Stimulated activated CD4-positive, alpha-beta T cell treated with anti-CD3 and anti-CD28 coated beads, Interleukin-2, amount 100 ng/mL, for 24 hours (primary cell): ENCODE data around the gene PCTP.
A peak's percentile ranks its signal among the peaks of the same experiment; 100 is the strongest.

Source experiments
- DNase-seq, 2 donors: peaks; one replicate each; pipeline ENCODE4 v3.0.0-alpha.2; 2020

The PCTP gene

GRCh38 chr17:55727920-55728319, 22.9 kb upstream of the PCTP start:
- DNase-seq: no peak

- DNase-seq: no peak
These were observed 22.5 kb upstream of the PCTP start for GRCh38 chr17:55728361-55728760.

DNA sequence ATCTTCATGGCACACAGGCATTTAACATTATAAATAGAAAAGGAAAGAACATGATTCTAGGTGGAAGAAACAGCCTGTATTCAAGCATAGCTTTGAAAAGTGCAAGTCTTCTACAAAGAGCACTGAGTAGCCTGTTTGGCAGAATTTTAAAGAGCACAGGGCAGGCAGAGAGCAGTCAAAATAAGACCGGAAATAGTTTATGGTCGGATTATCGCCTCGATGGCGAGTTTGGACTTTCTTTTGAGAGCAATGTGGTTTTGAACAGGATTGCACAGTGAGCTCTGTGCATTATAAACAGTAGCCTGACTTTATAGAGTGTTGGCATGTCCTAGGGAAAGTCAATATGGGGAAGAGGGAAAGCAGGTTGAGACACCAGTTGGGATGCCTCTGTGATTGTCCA, 22.0 kb upstream of the PCTP start:
- DNase-seq: no peak

DNA sequence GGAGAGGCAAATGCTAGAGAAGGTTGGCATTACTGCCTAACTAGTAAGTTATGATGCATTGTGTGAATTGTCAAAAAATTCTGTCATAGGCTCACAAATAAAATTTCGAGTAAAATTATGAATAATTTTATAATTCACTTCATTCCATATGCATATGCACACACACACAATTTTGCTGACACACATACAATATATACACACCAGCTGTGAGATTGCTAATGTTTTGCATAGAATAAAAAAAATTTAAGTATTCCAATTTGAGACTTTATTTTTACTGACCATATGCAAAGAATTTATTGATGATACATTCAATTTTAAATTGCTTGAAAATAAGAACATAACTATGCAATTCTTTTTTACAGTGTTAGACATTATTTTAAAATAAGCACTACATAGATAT, 21.4 kb upstream of the PCTP start:
- DNase-seq: no peak

- no peak for DNase-seq
These were observed 20.5 kb upstream of the PCTP start for GRCh38 chr17:55730380-55730779.

DNA sequence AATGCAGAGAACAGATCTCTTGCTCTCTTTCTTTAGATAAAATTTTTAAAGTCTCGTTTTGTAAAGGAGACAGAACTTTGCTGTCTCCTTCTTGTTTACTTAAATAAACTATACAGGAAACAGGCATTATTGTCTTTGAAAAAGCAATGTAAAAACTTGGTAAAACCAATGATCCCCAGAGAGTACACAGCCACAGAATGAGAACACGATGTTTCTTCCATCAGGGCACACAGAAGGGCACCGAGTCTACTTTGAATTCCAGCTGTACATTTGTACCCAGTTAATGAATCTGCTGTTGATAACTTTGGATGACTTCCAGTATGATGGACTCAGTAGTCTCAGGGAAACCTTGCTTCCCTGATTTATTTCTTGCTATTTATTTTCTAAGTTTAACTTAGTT, 20.0 kb upstream of the PCTP start:
- no peak for DNase-seq

GRCh38 chr17:55731586-55732250, 19.1 kb upstream of the PCTP start:
- no peak for DNase-seq

DNA sequence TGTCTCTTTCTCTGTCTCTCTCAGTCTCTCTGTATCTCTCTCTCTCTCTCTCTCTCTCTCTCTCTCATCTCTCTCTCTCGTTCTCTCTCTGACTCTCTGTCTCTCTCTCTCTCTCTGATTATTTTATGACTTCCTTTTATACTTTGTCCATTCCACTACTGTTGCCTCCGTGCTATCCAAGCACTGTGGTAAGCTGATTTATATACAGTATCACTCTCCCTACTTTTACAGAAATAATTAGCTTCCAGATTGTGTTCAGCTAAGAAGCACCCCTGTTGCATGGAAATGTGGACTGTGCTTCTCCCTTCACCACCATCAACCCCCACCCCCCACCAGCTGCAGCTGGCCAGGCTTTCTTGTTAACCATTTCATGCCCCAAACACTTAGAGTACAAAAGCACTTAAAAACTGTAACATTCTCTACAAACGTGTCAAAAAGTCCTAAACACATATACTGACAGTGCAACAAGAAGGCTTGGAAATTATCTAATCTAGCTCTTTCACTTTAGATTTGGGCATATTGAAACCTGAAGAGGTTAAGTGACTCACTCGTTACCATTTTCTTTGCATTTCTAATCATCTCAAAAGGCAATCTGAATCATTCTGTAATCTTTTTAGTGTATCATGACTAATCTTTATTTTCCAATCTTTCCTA, 16.6 kb upstream of the PCTP start:
- DNase-seq: peak in 1 of 2 donors; percentile 14

DNA sequence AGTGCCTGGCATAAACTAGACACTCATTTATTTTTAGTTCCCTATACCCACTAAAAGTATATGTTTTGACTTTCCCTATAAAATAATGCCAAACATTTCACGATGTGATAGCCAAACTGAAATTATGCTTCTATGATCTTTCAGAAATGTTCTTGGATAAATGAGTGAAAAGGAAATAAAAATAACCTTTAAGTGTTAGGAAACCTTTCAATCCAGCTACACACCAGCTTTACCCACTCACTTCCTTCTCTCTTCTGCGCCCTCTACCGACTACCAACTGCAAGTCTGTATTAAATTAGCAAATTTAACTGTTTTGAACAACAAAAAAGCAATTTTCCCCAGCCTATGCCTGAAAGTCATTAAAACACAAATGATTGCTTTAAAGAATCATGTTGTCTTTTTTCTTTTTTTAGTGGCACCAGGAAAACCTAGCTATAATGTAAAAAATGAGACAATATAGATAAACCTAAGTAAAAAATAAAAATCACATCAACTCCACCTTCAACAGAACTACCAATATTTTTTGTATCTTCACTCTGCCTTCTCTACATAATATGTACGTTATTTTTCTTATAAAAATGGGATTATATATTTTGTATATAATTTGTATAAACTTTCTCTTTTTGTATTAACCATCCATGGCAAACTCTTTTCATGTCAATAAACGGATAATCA, 15.0 kb upstream of the PCTP start:
- peak; percentile 15 to 35 for DNase-seq

GRCh38 chr17:55737976-55738501, 12.8 kb upstream of the PCTP start:
- DNase-seq: no peak

DNA sequence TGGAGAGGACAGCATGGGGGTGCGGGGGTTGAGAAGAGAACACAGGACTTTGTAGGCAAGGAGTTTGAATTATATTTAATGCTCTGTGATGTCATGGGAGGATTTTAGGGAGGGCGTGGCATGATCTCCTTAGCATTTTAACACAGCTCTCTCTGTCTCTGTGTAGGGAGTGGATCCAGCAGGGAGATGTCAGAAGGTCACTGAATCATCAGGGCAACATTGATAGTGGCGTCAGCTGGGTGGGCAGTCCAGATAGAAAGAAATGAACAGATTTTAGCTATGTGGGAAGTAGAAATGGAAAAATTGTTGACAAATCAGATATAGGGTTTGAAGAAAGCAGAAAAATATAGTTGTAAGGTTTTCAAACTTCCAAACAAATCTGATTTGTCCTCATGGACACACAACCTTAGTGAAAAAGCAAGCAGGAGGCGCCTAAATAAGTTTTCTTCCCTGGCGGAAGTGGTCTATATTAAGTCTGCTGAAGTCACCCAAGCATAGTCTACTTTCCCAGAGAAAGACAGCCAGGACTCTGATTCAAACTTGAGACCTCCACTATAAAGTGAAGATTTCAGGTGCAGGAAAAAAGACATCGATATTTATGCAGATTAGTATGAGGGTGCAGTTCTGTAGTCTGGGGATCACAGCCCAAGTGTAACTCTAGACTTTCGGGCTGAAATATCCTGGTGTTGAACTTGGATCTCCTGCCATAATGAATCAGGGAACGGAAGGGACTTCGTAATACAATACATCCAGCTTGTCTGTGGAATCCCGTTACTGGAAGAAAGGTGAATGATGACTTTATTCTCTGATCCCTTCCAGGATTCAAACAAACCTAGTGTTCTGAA, 10.1 kb upstream of the PCTP start:
- DNase-seq: no peak

- DNase-seq: no peak
These were observed 9.5 kb upstream of the PCTP start for GRCh38 chr17:55741356-55741700.

- DNase-seq: no peak
These were observed 8.4 kb upstream of the PCTP start for GRCh38 chr17:55742272-55743102.

DNA sequence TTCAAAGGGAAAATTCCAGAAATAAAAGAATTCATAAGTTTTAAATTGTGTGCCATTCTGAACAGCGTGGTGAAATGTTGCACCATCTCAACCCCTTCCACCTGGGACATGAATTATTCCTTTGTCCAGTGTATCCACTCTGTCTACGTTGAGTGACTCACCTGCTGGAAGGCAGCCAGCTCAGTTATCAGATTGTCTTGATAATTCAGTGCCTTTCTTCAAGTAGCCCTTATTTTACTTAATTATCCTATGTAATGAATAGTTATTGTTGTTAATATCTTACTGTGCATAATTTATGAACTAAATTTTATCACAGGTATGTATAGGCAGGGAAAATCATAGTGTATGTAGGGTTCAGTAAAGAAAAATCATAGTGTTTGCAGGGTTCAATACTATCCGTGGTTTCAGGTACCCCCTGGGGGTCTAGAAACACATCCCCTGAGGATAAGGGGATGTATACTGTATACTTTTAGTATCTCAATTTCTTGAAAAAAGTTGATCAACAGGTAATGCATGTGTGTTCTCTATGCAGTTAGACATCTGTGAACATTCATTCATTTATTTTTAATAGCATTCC, 7.7 kb upstream of the PCTP start:
- DNase-seq: no peak

GRCh38 chr17:55745258-55745657, 5.6 kb upstream of the PCTP start:
- DNase-seq: no peak

DNA sequence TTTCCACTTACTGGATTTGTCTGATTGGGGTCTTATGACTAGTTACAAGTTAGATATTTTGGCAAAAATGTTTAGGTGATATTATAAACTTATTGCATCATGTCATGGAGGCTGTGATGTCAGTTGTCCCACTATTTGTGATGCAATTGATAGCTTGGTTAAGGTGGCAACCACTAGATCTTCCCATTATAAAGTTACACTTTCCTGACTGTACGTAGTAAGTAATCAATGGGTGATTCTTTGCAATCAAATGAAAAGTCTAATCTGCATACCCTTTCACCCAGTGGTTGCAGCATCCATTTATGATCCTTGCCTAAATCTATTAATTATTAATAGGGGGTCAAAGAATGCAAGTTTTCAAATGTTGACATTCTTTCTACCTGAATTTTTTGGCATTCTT, 4.4 kb upstream of the PCTP start:
- DNase-seq: no peak

- DNase-seq: no peak
These were observed 3.6 kb upstream of the PCTP start for GRCh38 chr17:55747209-55747608.

DNA sequence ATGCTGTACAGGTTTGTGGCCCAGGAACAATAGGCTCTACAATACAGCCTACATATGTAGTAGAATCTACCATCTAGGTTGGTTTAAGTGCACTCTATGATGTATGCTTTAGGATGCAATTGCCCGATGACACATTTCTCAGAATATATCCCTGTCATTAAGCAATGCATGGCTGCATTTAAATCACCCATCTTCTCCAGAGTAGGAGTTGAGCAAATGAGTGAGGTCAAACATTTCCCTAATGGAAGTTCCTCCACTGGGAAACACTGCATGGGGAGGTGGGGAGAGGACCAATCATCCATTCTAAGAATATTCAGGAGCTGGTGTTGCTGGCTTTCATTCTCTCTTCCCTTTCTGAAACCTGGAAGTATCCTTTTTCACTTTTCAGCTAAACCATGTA, 2.0 kb upstream of the PCTP start:
- DNase-seq: no peak

DNA sequence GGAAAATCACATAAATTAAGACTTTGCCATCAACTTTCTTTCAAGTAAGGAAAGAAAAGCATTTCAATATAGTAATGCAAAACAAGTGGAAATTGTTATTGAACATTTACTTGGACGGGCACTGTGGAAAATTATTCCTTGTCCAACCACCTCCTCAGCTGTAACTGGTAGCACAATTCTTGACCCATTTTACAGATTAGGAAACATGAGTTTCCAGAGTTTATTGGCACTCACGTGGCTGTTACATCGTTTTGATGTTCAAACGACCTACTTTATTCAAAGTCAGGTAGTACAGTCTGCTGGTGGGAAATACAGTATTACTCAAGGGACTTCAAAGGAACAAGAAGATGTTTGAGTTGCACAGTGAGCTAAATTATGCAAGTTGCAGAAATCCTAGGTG, 866 bp upstream of the PCTP start:
- DNase-seq: no peak

DNA sequence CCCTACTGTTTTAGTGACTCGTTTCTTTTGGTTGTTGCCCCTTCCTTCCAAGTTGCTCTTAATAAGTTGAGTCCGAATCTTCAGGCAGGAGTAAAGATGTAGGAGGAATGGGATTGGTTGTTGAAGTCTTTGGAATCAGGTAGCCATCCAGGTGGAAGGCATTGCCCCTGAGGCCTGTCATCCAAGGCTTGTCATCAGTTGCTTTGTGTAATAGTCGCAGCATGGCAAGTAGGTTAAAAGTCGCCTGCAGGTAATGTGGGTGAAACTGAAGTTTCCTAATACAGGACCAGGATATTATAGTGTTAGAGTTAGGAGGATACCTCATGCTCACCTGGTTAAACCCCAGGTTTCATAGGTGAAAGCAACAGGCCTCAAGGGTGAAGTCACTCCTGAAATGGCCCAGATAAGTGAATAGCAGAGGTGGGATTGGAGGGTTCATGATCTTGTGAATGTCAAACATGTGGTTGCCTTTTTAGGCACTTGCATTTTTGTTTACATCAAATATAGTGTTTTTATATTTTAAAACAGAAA, 934 bp downstream of the PCTP start:
- DNase-seq: no peak

DNA sequence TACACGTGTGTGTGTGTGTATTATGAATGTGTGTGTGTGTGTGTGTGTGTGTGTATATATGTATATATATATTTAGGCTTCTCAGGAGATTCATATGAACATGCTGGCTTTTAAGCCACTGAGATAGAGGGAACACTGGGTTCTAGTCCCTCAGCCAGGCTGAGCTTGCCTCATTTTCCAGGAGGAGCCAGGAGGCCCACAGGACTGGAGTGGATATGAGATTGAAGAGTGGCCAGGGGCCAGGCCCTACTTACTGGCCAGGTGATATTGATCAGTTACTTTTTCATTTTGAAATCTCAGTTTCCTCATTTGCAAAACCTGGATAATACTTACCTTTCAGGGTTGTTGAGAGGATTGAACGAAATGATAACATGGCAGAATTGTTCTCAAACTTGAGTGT, 5.8 kb downstream of the PCTP start:
- DNase-seq: no peak

GRCh38 chr17:55757659-55758058, 6.8 kb downstream of the PCTP start:
- no peak for DNase-seq
